A549 (cell line): ENCODE measurements around the gene SH3D21. TPM values are rescaled to one million over a fixed set of nuclear protein-coding genes. Genes with fewer than 3 reads are reported as not detected.

ENCODE experiments used
- ATAC-seq, 2 experiments: fragments of 200-7000 bp in 1 of 2; fragments of >200 bp in 1 of 2; cut with Nextera tagmentation in 1 of 2; cut with Tn5 transposase in 1 of 2; 3 replicates each; pipeline versions ENCODE4 v1.8.0 to v1.9.1; 2018 to 2020; ENCODE audit warnings: mild to moderate bottlenecking in 1 of 2, moderate library complexity in 1 of 2
- CTCF ChIA-PET: fragments of 300-600 bp; sonication (Branson Sonifier 250); formaldehyde crosslinking; extraction: SDS; loops from one replicate; lab custom pipeline; 2021; ENCODE audit warnings: antibody characterized with exemption, inconsistent platforms; lab: Yijun Ruan, JAX
- POLR2A ChIA-PET: fragments of 350-600 bp; formaldehyde crosslinking; extraction: SDS; loops from one replicate; lab custom pipeline; 2021; ENCODE audit warnings: antibody characterized with exemption, inconsistent platforms; lab: Yijun Ruan, JAX
- DNase-seq, 2 experiments: peaks; one replicate each; pipeline versions ENCODE4 v3.0.0 to v3.0.0-alpha.2; 2011 to 2016; ENCODE audit warnings: low read depth in 1 of 2, low spot score in 1 of 2
- FAIRE-seq: peaks from 2 replicates; lab custom pipeline; 2011; peaks lifted over from hg19 to GRCh38; lab: Jason Lieb, UNC
- H3K27ac ChIP-seq, 2 experiments: fragments of >200 bp; sonication (Bioruptor Twin); formaldehyde crosslinking; 3 replicates each; pipeline ENCODE4 v1.5.1; 2016 to 2017
- H3K4me1 ChIP-seq: fragments of >200 bp; sonication (Bioruptor Twin); formaldehyde crosslinking; 3 replicates; pipeline ENCODE4 v1.6.1; 2016
- H3K4me2 ChIP-seq: fragments of >200 bp; sonication (Bioruptor Twin); formaldehyde crosslinking; 3 replicates; pipeline ENCODE4 v1.6.1; 2016
- H3K4me3 ChIP-seq: fragments of >200 bp; sonication (Bioruptor Twin); formaldehyde crosslinking; 3 replicates; pipeline ENCODE4 v1.5.1; 2016
- H3K9me3 ChIP-seq: fragments of >200 bp; sonication (Bioruptor Twin); formaldehyde crosslinking; 3 replicates; pipeline ENCODE4 v1.6.1; 2016
- BHLHE40 ChIP-seq: IDR thresholded peaks from 2 replicates; pipeline ENCODE4 v1.6.1; 2012; ENCODE audit warnings: low read depth, low read length, inconsistent platforms
- CHD2 ChIP-seq: fragments of 150-350 bp; IDR thresholded peaks from 2 replicates; pipeline ENCODE4 v1.6.1; 2014; ENCODE audit warnings: low read length; ENCODE audit not compliant: partially characterized antibody
- HOXA7 ChIP-seq: fragments of 250-450 bp; sonication (Bioruptor Pico); IDR thresholded peaks from 2 replicates; pipeline ENCODE4 v1.5.0; 2020; ENCODE audit warnings: mild to moderate bottlenecking, moderate library complexity
- HOXB5 ChIP-seq: fragments of 250-450 bp; sonication (Bioruptor Pico); IDR thresholded peaks from 2 replicates; pipeline ENCODE4 v1.5.0; 2020; ENCODE audit warnings: mild to moderate bottlenecking, moderate library complexity
- NFE2L2 ChIP-seq: fragments of 150-350 bp; conservative IDR thresholded peaks from 2 replicates; pipeline ENCODE4 v1.6.1; 2014; ENCODE audit warnings: low read length
- NPAS2 ChIP-seq: fragments of 250-450 bp; sonication (Bioruptor Pico); IDR thresholded peaks from 2 replicates; pipeline ENCODE4 v1.8.0; 2022; ENCODE audit warnings: mild to moderate bottlenecking, moderate library complexity, borderline replicate concordance
- PHF8 ChIP-seq: fragments of 200-600 bp; sonication (generic); IDR thresholded peaks from 2 replicates; pipeline ENCODE4 v1.6.1; 2016; ENCODE audit warnings: low read depth, mild to moderate bottlenecking, antibody characterized with exemption, moderate library complexity, borderline replicate concordance
- RAD21 ChIP-seq, 2 experiments: fragments of >200 bp in 1 of 2; sonication (Bioruptor Twin) in 1 of 2; formaldehyde crosslinking in 1 of 2; IDR thresholded peaks in 1 of 2; conservative IDR thresholded peaks in 1 of 2; 2 replicates in 1 of 2; 3 replicates in 1 of 2; pipeline ENCODE4 v1.6.1; 2012 to 2018; ENCODE audit warnings: inconsistent platforms in 1 of 2
- RCOR1 ChIP-seq: fragments of 150-350 bp; IDR thresholded peaks from 2 replicates; pipeline ENCODE4 v1.6.1; 2014; ENCODE audit warnings: antibody characterized with exemption, low read length, low read depth
- RNF2 ChIP-seq: fragments of 200-600 bp; sonication (generic); IDR thresholded peaks from 2 replicates; pipeline ENCODE4 v1.6.1; 2016; ENCODE audit warnings: low read depth, mild to moderate bottlenecking, antibody characterized with exemption, moderate library complexity, borderline replicate concordance
- SMC3 ChIP-seq: fragments of >200 bp; sonication (Bioruptor Twin); formaldehyde crosslinking; IDR thresholded peaks from 3 replicates; pipeline ENCODE4 v1.6.1; 2018; ENCODE audit warnings: inconsistent platforms
- TFCP2L1 ChIP-seq: fragments of 250-450 bp; sonication (Bioruptor Pico); IDR thresholded peaks from 2 replicates; pipeline ENCODE4 v1.5.0; 2021; ENCODE audit warnings: mild to moderate bottlenecking
- ZC3H11A ChIP-seq: fragments of 450-650 bp; IDR thresholded peaks from 2 replicates; pipeline ENCODE4 v1.6.1; 2014; ENCODE audit warnings: antibody characterized with exemption, mild to moderate bottlenecking
- ZFP36 ChIP-seq: fragments of 450-650 bp; IDR thresholded peaks from 2 replicates; pipeline ENCODE4 v1.6.1; 2014; ENCODE audit warnings: borderline replicate concordance; ENCODE audit not compliant: partially characterized antibody
- ZNF302 ChIP-seq: fragments of 250-450 bp; sonication (Bioruptor Pico); IDR thresholded peaks from 2 replicates; pipeline ENCODE4 v1.9.0; 2021; ENCODE audit warnings: inconsistent platforms, mild to moderate bottlenecking, moderate library complexity
- ZSCAN20 ChIP-seq: fragments of 250-450 bp; sonication (Bioruptor Pico); IDR thresholded peaks from 2 replicates; pipeline ENCODE4 v1.8.0; 2022; ENCODE audit warnings: mild to moderate bottlenecking, moderate library complexity
- WGBS: methylation state at CpG from one replicate; pipeline ENCODE4 v1.1.6; 2017; ENCODE audit errors: missing lambda C conversion rate; 5-methylcytosine and 5-hydroxymethylcytosine counted together
- polyA plus RNA-seq, 4 experiments: library from polyadenylated mRNA; depleted of rRNA in 3 of 4; stranded (reverse); fragments of >200 nt; fragmentation: RNase III in 1 of 4; extraction: RNeasy Plus Mini Kit Qiagen cat#74134 plus additional on column Dnase treatment in 1 of 4; gene quantifications; 2 replicates in 3 of 4; 3 replicates in 1 of 4; pipeline ENCODE4 v1.2.3, GENCODE V29; 2011 to 2017
- TF ChIP-seq, protein P1 (sequence below): fragments of 250-450 bp; sonication (Bioruptor Pico); IDR thresholded peaks from 2 replicates; pipeline ENCODE4 v1.5.0; 2020; ENCODE audit warnings: low read depth, mild to moderate bottlenecking, moderate library complexity
- TF ChIP-seq, protein P2 (sequence below): IDR thresholded peaks from 2 replicates; pipeline ENCODE4 v1.6.1; 2012
- TF ChIP-seq, protein P3 (sequence below): fragments of >200 bp; sonication (Bioruptor Twin); formaldehyde crosslinking; IDR thresholded peaks from 3 replicates; pipeline ENCODE4 v1.5.1; 2016
- TF ChIP-seq, protein P4 (sequence below): IDR thresholded peaks from 2 replicates; pipeline ENCODE4 v1.6.1; 2012; ENCODE audit warnings: low read depth, borderline replicate concordance

Gene SH3D21
- polyA plus RNA-seq, 2 of the 4 experiments (the other 2 are of a cell fraction), result 0.41 to 1.1 TPM

DNA sequence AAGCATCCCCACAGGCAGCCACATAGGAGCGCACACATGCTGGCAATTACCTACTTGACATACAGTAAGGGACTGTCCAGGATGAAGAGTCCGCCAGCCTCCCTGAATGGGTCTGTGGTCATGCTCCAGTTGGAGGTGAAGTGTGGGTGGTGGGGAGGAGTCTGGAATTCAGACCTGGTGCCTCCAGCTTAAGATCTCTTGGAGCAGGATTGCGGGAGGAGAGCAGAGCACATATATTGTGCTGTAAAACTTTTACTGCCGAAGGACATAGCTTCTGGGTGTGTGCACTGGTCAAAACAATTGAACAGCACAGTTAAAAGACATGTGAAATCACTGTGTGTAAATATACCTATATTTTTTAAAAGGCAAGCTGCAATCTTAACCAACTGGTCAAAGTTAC is 61.6 kb downstream of the SH3D21 start:
- Histone ChIP-seq H3K4me3 (no peak overlapping the region), H3K4me1 (peaks cover 26% of the 10 kb centered on the region), H3K9me3 (no peaks in the 10 kb centered on the region), H3K4me2 (no peak overlapping the region), H3K27ac (no peak overlapping the region)
- no peak for DNase-seq
- no peak for FAIRE-seq
- TF ChIP-seq ZC3H11A (no peak), HOXB5 (CRISPR knock-in tag) (no peak), CHD2 (no peak), RNF2 (no peak), ZFP36 (no peak), TFCP2L1 (no peak), HOXA7 (no peak), ZSCAN20 (CRISPR knock-in tag) (no peak), NPAS2 (CRISPR knock-in tag) (no peak), BHLHE40 (no peak), RCOR1 (no peak)
- WGBS, result 90% methylated on average over 3 of the region's 4 CpGs
- ATAC-seq, result no peak
- ChIA-PET CTCF (interaction anchor here (0.5 to 5.8 kb wide), 20 partner anchors 8 to 271 kb away, joined by 3 to 201 read pairs (median 6); partner anchors contain the start of genes LSM10, STK40 and TRAPPC3), POLR2A (interaction anchor here (1.3 kb wide), 1 partner anchor 19 kb away, joined by 5 read pairs; no protein-coding TSS in a partner anchor)

DNA sequence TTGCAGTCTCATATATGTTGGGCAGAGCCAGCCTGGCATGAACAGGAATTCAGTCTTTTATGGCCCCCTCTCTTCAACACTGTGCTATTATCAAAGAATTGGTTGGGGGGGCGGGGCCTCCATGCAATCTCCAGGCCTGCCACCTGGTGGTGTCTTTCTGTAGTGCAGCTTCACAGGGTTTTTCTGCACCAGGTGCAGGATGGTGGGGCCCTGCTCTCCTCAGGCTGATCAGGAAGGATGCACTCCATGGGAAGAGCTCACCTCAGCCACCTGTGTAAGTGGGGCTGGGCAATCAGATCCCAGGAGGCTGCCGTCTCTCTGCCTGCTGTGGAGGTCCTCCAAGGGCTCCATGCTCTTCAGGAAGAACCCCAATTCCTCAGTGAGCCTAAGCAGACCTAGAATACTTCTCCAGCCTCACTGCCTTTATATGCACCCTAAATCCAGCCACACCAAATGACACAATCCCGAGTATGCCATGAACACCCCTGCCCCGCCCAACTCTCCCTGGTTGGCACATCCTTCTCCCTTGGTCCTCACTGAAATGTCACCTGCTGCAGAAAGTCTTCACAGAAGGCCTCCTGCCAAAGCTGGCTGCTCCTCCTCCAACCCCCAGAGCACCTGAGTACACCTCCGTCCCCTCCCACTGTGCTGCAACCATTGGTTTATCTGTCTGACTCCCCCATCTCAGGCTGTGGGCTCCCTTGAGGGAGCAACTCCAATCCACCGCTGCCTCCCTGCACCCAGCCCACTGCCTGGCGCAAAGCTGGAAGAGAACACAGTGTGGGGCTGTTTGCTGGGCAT is 63.1 kb downstream of the SH3D21 start:
- ChIA-PET CTCF (interaction anchor here (0.9 to 5.8 kb wide), 22 partner anchors 9 to 265 kb away, joined by 3 to 201 read pairs (median 6); partner anchors contain the start of genes LSM10, STK40 and TRAPPC3), POLR2A (interaction anchor here (1.3 kb wide), 1 partner anchor 18 kb away, joined by 5 read pairs; no protein-coding TSS in a partner anchor)
- no peak for FAIRE-seq
- no peaks in the 10 kb centered on the region for H3K9me3 ChIP-seq
- WGBS, result 34% methylated on average over 5 of the region's 7 CpGs
- H3K4me1 ChIP-seq, result peaks cover 38% of the 10 kb centered on the region
- no peak overlapping the region for H3K4me2 ChIP-seq
- peak; percentile 52 to 85 for DNase-seq
- peak; percentile 55 to 69; a peak in 5 of 6 replicates for ATAC-seq
- no peak for TF ChIP-seq ZNF302 (CRISPR knock-in tag)
- TF ChIP-seq, protein P1, sequence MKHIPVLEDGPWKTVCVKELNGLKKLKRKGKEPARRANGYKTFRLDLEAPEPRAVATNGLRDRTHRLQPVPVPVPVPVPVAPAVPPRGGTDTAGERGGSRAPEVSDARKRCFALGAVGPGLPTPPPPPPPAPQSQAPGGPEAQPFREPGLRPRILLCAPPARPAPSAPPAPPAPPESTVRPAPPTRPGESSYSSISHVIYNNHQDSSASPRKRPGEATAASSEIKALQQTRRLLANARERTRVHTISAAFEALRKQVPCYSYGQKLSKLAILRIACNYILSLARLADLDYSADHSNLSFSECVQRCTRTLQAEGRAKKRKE (CRISPR knock-in tag), result no peak
- TF ChIP-seq, protein P2, sequence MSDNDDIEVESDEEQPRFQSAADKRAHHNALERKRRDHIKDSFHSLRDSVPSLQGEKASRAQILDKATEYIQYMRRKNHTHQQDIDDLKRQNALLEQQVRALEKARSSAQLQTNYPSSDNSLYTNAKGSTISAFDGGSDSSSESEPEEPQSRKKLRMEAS, result 0 out of 2 replicates have a peak, but pooled peaks have one; percentile 25
- TF ChIP-seq PHF8, result no peak
- TF ChIP-seq, protein P3, sequence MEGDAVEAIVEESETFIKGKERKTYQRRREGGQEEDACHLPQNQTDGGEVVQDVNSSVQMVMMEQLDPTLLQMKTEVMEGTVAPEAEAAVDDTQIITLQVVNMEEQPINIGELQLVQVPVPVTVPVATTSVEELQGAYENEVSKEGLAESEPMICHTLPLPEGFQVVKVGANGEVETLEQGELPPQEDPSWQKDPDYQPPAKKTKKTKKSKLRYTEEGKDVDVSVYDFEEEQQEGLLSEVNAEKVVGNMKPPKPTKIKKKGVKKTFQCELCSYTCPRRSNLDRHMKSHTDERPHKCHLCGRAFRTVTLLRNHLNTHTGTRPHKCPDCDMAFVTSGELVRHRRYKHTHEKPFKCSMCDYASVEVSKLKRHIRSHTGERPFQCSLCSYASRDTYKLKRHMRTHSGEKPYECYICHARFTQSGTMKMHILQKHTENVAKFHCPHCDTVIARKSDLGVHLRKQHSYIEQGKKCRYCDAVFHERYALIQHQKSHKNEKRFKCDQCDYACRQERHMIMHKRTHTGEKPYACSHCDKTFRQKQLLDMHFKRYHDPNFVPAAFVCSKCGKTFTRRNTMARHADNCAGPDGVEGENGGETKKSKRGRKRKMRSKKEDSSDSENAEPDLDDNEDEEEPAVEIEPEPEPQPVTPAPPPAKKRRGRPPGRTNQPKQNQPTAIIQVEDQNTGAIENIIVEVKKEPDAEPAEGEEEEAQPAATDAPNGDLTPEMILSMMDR, result peak; percentile 65
- peak; percentile 59 to 68 for TF ChIP-seq RAD21 (conservative IDR thresholded peaks at IDR 0.05 in 1 of 2, IDR thresholded peaks at IDR 0.05 in 1 of 2)
- peak; percentile 76 for TF ChIP-seq SMC3
- TF ChIP-seq, protein P4, sequence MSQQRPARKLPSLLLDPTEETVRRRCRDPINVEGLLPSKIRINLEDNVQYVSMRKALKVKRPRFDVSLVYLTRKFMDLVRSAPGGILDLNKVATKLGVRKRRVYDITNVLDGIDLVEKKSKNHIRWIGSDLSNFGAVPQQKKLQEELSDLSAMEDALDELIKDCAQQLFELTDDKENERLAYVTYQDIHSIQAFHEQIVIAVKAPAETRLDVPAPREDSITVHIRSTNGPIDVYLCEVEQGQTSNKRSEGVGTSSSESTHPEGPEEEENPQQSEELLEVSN, result no peak
- no peak for TF ChIP-seq NFE2L2
- TF ChIP-seq, all 56 proteins: peak for 4
- peak overlapping the region in 1 of 2 experiments; percentile 61; a peak in 3 of 6 replicates for H3K27ac ChIP-seq
- no peak overlapping the region for H3K4me3 ChIP-seq

Other genes with a start within 250 kb of the SH3D21 start
- 0.08 TPM in 1 of 2 replicates, not detected in the other for gene TEKT2, start 222.3 kb upstream of the SH3D21 start, polyA plus RNA-seq (2011; rRNA removed)
- gene TEKT2, start 222.3 kb upstream of the SH3D21 start, polyA plus RNA-seq (2017; fragmentation: RNase III; extraction: RNeasy Plus Mini Kit Qiagen cat#74134 plus additional on column Dnase treatment), result 0.05 to 0.12 TPM in 2 of 3 replicates, not detected in the other
- gene ADPRS, start 217.5 kb upstream of the SH3D21 start, polyA plus RNA-seq (2011; rRNA removed), result 14.3 and 14.6 TPM in 2 replicates
- gene ADPRS, start 217.5 kb upstream of the SH3D21 start, polyA plus RNA-seq (2017; fragmentation: RNase III; extraction: RNeasy Plus Mini Kit Qiagen cat#74134 plus additional on column Dnase treatment), result 15.2 to 16.7 TPM (median 16.5 TPM) in 3 replicates
- 0.05 and 0.12 TPM in 2 replicates for gene COL8A2, start 181.1 kb upstream of the SH3D21 start, polyA plus RNA-seq (2011; rRNA removed)
- 0.07 to 0.16 TPM (median 0.12 TPM) in 3 replicates for gene COL8A2, start 181.1 kb upstream of the SH3D21 start, polyA plus RNA-seq (2017; fragmentation: RNase III; extraction: RNeasy Plus Mini Kit Qiagen cat#74134 plus additional on column Dnase treatment)
- gene TRAPPC3, start 156.9 kb upstream of the SH3D21 start, polyA plus RNA-seq (2011; rRNA removed), result 62.2 and 67.0 TPM in 2 replicates
- 103 to 109 TPM (median 105 TPM) in 3 replicates for gene TRAPPC3, start 156.9 kb upstream of the SH3D21 start, polyA plus RNA-seq (2017; fragmentation: RNase III; extraction: RNeasy Plus Mini Kit Qiagen cat#74134 plus additional on column Dnase treatment)
- 15.4 and 16.4 TPM in 2 replicates for gene MAP7D1, start 150.2 kb upstream of the SH3D21 start, polyA plus RNA-seq (2011; rRNA removed)
- 74.9 to 79.0 TPM (median 75.0 TPM) in 3 replicates for gene MAP7D1, start 150.2 kb upstream of the SH3D21 start, polyA plus RNA-seq (2017; fragmentation: RNase III; extraction: RNeasy Plus Mini Kit Qiagen cat#74134 plus additional on column Dnase treatment)
- gene THRAP3, start 81.9 kb upstream of the SH3D21 start, polyA plus RNA-seq (2011; rRNA removed), result 60.7 and 66.5 TPM in 2 replicates
- gene THRAP3, start 81.9 kb upstream of the SH3D21 start, polyA plus RNA-seq (2017; fragmentation: RNase III; extraction: RNeasy Plus Mini Kit Qiagen cat#74134 plus additional on column Dnase treatment), result 57.9 to 61.7 TPM (median 60.0 TPM) in 3 replicates
- gene EVA1B, start 17.3 kb downstream of the SH3D21 start, polyA plus RNA-seq (2011; rRNA removed), result 2.0 and 2.9 TPM in 2 replicates
- gene EVA1B, start 17.3 kb downstream of the SH3D21 start, polyA plus RNA-seq (2017; fragmentation: RNase III; extraction: RNeasy Plus Mini Kit Qiagen cat#74134 plus additional on column Dnase treatment), result 7.5 to 10.8 TPM (median 8.5 TPM) in 3 replicates
- 8.9 and 10.5 TPM in 2 replicates for gene STK40, start 79.6 kb downstream of the SH3D21 start, polyA plus RNA-seq (2011; rRNA removed)
- 6.0 to 7.6 TPM (median 6.8 TPM) in 3 replicates for gene STK40, start 79.6 kb downstream of the SH3D21 start, polyA plus RNA-seq (2017; fragmentation: RNase III; extraction: RNeasy Plus Mini Kit Qiagen cat#74134 plus additional on column Dnase treatment)
- gene LSM10, start 91.5 kb downstream of the SH3D21 start, polyA plus RNA-seq (2011; rRNA removed), result 44.3 and 54.9 TPM in 2 replicates
- gene LSM10, start 91.5 kb downstream of the SH3D21 start, polyA plus RNA-seq (2017; fragmentation: RNase III; extraction: RNeasy Plus Mini Kit Qiagen cat#74134 plus additional on column Dnase treatment), result 40.3 to 43.3 TPM (median 40.7 TPM) in 3 replicates
- 6.6 and 6.8 TPM in 2 replicates for gene OSCP1, start 144.1 kb downstream of the SH3D21 start, polyA plus RNA-seq (2011; rRNA removed)
- gene OSCP1, start 144.1 kb downstream of the SH3D21 start, polyA plus RNA-seq (2017; fragmentation: RNase III; extraction: RNeasy Plus Mini Kit Qiagen cat#74134 plus additional on column Dnase treatment), result 4.0 to 4.8 TPM (median 4.6 TPM) in 3 replicates
- 67.5 and 79.7 TPM in 2 replicates for gene MRPS15, start 158.0 kb downstream of the SH3D21 start, polyA plus RNA-seq (2011; rRNA removed)
- 70.5 to 74.7 TPM (median 73.9 TPM) in 3 replicates for gene MRPS15, start 158.0 kb downstream of the SH3D21 start, polyA plus RNA-seq (2017; fragmentation: RNase III; extraction: RNeasy Plus Mini Kit Qiagen cat#74134 plus additional on column Dnase treatment)
- gene CSF3R, start 176.5 kb downstream of the SH3D21 start, polyA plus RNA-seq (2011; rRNA removed), result not detected in 2 replicates
- not detected in 3 replicates for gene CSF3R, start 176.5 kb downstream of the SH3D21 start, polyA plus RNA-seq (2017; fragmentation: RNase III; extraction: RNeasy Plus Mini Kit Qiagen cat#74134 plus additional on column Dnase treatment)